ENCODE results near the gene HERC6. TPM values are rescaled to one million over a fixed set of nuclear protein-coding genes. Genes with fewer than 3 reads are reported as not detected.

HERC6 gene
- total RNA-seq = 2.9 and 4.3 TPM in 2 replicates

GRCh38 chr4:88378691-88379559 lies at the start of gene HERC6:
Gene HERC6 (plus strand): TSS chr4:88378852. CDS start chr4:88378922, 70 bp downstream.

GRCh38 chr4:88456670-88457306 lies 78.1 kb downstream of the HERC6 start, which contains the start of gene HERC5:
Gene HERC5 (plus strand): TSS chr4:88457119. CDS start chr4:88457270, 151 bp downstream.

Small RNAs within 50 kb of the gene (small RNA-seq; reads per million reads assigned to genes)
- not detected for gene RF00019

Other genes with a start within 250 kb of the HERC6 start
- gene ABCG2, start 220.2 kb upstream of the HERC6 start, total RNA-seq = 0.37 and 0.39 TPM in 2 replicates
- 11.0 and 16.2 TPM in 2 replicates for gene PPM1K, start 94.3 kb upstream of the HERC6 start, total RNA-seq
- gene HERC5, start 78.3 kb downstream of the HERC6 start, total RNA-seq = 0.73 and 1.4 TPM in 2 replicates
- 60.2 and 61.4 TPM in 2 replicates for gene PYURF, start 144.9 kb downstream of the HERC6 start, total RNA-seq
- 19.5 and 25.0 TPM in 2 replicates for gene HERC3, start 213.6 kb downstream of the HERC6 start, total RNA-seq